K562 (cell line): ENCODE data around the gene POU2F1. TPM values are rescaled to one million over a fixed set of nuclear protein-coding genes. Genes with fewer than 3 reads are reported as not detected.

Source experiments
- CAMTA2 ChIP-seq: fragments of 250-450 bp; sonication (Bioruptor Pico); conservative IDR thresholded peaks from 2 replicates; pipeline ENCODE4 v1.5.1; 2022
- HNRNPL ChIP-seq: fragments of 200-400 bp; formaldehyde crosslinking; IDR thresholded peaks from 2 replicates; pipeline ENCODE4 v1.6.1; 2017; ENCODE audit warnings: low read depth, mild to moderate bottlenecking, low read length
- NCOA6 ChIP-seq: fragments of 450-650 bp; IDR thresholded peaks from 2 replicates; pipeline ENCODE4 v1.6.1; 2017; ENCODE audit warnings: mild to moderate bottlenecking
- PHB2 ChIP-seq: fragments of 450-650 bp; IDR thresholded peaks from 2 replicates; pipeline ENCODE4 v1.6.1; 2017; ENCODE audit warnings: low read depth
- SAFB2 ChIP-seq: fragments of 200-400 bp; formaldehyde crosslinking; IDR thresholded peaks from 2 replicates; pipeline ENCODE4 v1.6.1; 2018; ENCODE audit warnings: borderline replicate concordance, low read length, low read depth, moderate library complexity; ENCODE audit not compliant: severe bottlenecking
- SRSF1 ChIP-seq: fragments of 200-400 bp; formaldehyde crosslinking; IDR thresholded peaks from 2 replicates; pipeline ENCODE4 v1.6.1; 2017; ENCODE audit warnings: mild to moderate bottlenecking, low read depth, low read length, moderate library complexity
- TBL1XR1 ChIP-seq, 2 experiments: IDR thresholded peaks; 2 replicates each; pipeline ENCODE4 v1.6.1; 2012; ENCODE audit warnings: improper control_type of control experiment in 2 of 2, low read length in 2 of 2, mild to moderate bottlenecking in 1 of 2
- TEAD4 ChIP-seq, 2 experiments: sonication (generic) in 1 of 2; formaldehyde crosslinking in 1 of 2; IDR thresholded peaks; 2 replicates each; pipeline versions ENCODE4 v1.6.1 to v1.8.0; 2012 to 2022; ENCODE audit warnings: borderline replicate concordance in 1 of 2, inconsistent platforms in 1 of 2, low read length in 1 of 2, mild to moderate bottlenecking in 1 of 2, missing genetic modification reagents in 1 of 2
- TOE1 ChIP-seq, 2 experiments: fragments of 450-650 bp in 1 of 2; sonication (generic) in 1 of 2; formaldehyde crosslinking in 1 of 2; IDR thresholded peaks; 2 replicates each; pipeline versions ENCODE4 v1.7.1 to v1.8.0; 2016 to 2022; ENCODE audit warnings: borderline replicate concordance in 2 of 2, mild to moderate bottlenecking in 2 of 2, antibody characterized with exemption in 1 of 2, inconsistent platforms in 1 of 2, low read depth in 1 of 2, missing genetic modification reagents in 1 of 2, moderate library complexity in 1 of 2
- ZC3H4 ChIP-seq: sonication (generic); formaldehyde crosslinking; IDR thresholded peaks from 2 replicates; pipeline ENCODE4 v1.9.0; 2021; ENCODE audit warnings: missing genetic modification reagents, borderline replicate concordance
- ZNF311 ChIP-seq: fragments of 250-450 bp; sonication (Bioruptor Pico); IDR thresholded peaks from 2 replicates; pipeline ENCODE4 v1.4.0; 2020; ENCODE audit warnings: mild to moderate bottlenecking, moderate library complexity
- ZNF316 ChIP-seq: fragments of 450-650 bp; IDR thresholded peaks from 2 replicates; pipeline ENCODE4 v1.6.1; 2016
- ZNF354B ChIP-seq: fragments of 250-450 bp; sonication (Bioruptor Pico); IDR thresholded peaks from 2 replicates; pipeline ENCODE4 v1.4.0; 2020
- ZNF57 ChIP-seq: fragments of 450-650 bp; formaldehyde crosslinking; IDR thresholded peaks from 2 replicates; pipeline ENCODE4 v1.4.0; 2020; ENCODE audit warnings: mild to moderate bottlenecking, moderate library complexity
- ZNF766 ChIP-seq: fragments of 200-800 bp; sonication (Bioruptor generic); conservative IDR thresholded peaks from 2 replicates; pipeline ENCODE4 v1.6.1; 2016; ENCODE audit warnings: missing genetic modification characterization, missing compliant biosample characterization
- polyA plus RNA-seq, 8 experiments: library from polyadenylated mRNA; depleted of rRNA in 4 of 8; stranded (reverse) in 5 of 8; unstranded in 3 of 8; fragments of >200 nt; fragmentation: Nextera tagmentation in 2 of 8; fragmentation: Illumina TruSeq in 1 of 8; extraction: Ambion mirVana in 2 of 8; extraction: Trizol in 1 of 8; gene quantifications; 2 replicates each; pipeline versions ENCODE4 v1.2.1 to v1.2.3, GENCODE V29; 2011 to 2014; ENCODE audit warnings: inconsistent platforms in 1 of 8, missing spikeins in 1 of 8
- total RNA-seq, 7 experiments: library from RNA; depleted of rRNA in 6 of 7; stranded (reverse); fragments of >200 nt in 6 of 7; fragmentation: Illumina TruSeq in 2 of 7; extraction: Trizol in 2 of 7; gene quantifications; 2 replicates each; pipeline versions ENCODE4 v1.2.1 to v1.2.3, GENCODE V29; 2011 to 2021; ENCODE audit warnings: low replicate concordance in 1 of 7
- TF ChIP-seq, protein P1 (sequence below), 2 experiments: fragments of 200-800 bp in 1 of 2; sonication (Bioruptor generic) in 1 of 2; sonication (generic) in 1 of 2; formaldehyde crosslinking in 1 of 2; IDR thresholded peaks in 1 of 2; conservative IDR thresholded peaks in 1 of 2; 2 replicates each; pipeline versions ENCODE4 v1.5.0 to v1.6.1; 2016 to 2020; ENCODE audit warnings: missing compliant biosample characterization in 1 of 2, missing genetic modification characterization in 1 of 2, missing genetic modification reagents in 1 of 2
- TF ChIP-seq, protein P2 (sequence below): fragments of 250-450 bp; sonication (Bioruptor Pico); IDR thresholded peaks from 2 replicates; pipeline ENCODE4 v1.8.0; 2021; ENCODE audit warnings: moderate library complexity, mild to moderate bottlenecking, inconsistent platforms
- TF ChIP-seq, protein P3 (sequence below): conservative IDR thresholded peaks from 2 replicates; pipeline ENCODE4 v1.6.1; 2011; ENCODE audit warnings: low read depth, mild to moderate bottlenecking, low read length; ENCODE audit not compliant: control insufficient read depth
- TF ChIP-seq, protein P4 (sequence below): sonication (generic); formaldehyde crosslinking; IDR thresholded peaks from 2 replicates; pipeline ENCODE4 v1.8.0; 2022; ENCODE audit warnings: mild to moderate bottlenecking, missing genetic modification reagents

The POU2F1 gene
- total and polyA plus RNA-seq, 9 of the 15 experiments (the other 6 are each of a cell fraction or from before 2014, with no cell fraction given): 2.6 to 22.3 (median 8.8) TPM

DNA sequence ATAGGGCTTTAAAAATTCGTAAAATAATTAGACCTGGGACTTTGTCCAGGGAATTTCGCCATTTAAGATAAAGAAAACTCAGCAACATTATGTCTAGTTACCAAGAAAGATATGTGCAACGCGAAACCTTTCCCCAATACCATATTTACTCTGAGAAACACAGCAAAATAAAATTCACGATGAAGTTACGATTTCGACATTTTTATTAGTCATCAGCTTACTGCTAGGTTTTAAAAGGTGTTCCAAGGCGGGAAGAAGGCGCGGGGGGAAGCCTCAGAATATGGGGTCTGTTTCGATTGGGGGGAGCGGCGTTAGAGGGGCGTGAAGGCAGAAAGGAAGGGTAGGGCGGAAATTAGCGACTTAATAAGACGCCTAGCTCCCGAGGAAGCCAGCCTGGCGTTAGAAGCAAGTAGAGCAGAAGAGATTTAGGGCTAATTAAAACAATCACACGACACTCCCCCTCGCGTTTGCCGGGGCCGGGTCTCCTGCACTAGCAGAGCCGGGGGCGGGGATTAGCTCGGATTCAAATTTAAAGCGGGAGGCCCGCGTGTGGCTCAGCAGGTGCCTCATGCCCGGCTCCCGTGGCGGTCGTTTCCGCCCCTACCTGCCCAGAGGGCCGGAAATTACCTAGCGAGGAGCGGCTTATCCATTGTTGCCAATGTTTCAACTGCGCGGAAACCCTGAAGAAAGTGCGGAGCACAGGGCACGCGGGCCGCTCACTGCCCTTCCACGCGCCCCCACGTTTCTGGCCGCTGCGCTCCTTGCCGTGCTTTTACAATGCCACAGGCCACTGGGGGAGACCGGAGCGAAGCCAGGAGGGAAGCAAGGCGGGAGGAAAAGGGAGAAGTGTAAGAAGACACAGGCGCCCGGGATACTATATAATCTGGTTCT is 795 bp upstream of the POU2F1 start (continued):
- TF ChIP-seq, protein P1, sequence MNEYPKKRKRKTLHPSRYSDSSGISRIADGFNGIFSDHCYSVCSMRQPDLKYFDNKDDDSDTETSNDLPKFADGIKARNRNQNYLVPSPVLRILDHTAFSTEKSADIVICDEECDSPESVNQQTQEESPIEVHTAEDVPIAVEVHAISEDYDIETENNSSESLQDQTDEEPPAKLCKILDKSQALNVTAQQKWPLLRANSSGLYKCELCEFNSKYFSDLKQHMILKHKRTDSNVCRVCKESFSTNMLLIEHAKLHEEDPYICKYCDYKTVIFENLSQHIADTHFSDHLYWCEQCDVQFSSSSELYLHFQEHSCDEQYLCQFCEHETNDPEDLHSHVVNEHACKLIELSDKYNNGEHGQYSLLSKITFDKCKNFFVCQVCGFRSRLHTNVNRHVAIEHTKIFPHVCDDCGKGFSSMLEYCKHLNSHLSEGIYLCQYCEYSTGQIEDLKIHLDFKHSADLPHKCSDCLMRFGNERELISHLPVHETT (CRISPR knock-in tag; conservative IDR thresholded peaks at IDR 0.05 in 1 of 2, IDR thresholded peaks at IDR 0.05 in 1 of 2): no peak
- peak; percentile 59; the same call in 1 of the 2 replicates for TF ChIP-seq TOE1 (IDR thresholded peaks at IDR 0.05; ENCODE audit: borderline replicate concordance)
- TF ChIP-seq TOE1 (CRISPR knock-in tag; IDR thresholded peaks at IDR 0.05; ENCODE audit: borderline replicate concordance, low read depth): no peak
- TF ChIP-seq, protein P2, sequence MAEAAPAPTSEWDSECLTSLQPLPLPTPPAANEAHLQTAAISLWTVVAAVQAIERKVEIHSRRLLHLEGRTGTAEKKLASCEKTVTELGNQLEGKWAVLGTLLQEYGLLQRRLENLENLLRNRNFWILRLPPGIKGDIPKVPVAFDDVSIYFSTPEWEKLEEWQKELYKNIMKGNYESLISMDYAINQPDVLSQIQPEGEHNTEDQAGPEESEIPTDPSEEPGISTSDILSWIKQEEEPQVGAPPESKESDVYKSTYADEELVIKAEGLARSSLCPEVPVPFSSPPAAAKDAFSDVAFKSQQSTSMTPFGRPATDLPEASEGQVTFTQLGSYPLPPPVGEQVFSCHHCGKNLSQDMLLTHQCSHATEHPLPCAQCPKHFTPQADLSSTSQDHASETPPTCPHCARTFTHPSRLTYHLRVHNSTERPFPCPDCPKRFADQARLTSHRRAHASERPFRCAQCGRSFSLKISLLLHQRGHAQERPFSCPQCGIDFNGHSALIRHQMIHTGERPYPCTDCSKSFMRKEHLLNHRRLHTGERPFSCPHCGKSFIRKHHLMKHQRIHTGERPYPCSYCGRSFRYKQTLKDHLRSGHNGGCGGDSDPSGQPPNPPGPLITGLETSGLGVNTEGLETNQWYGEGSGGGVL (CRISPR knock-in tag): no peak
- TF ChIP-seq SAFB2: no peak
- TF ChIP-seq ZNF57 (CRISPR knock-in tag): 0 out of 2 replicates have a peak, but pooled peaks have one; percentile 57
- no peak for TF ChIP-seq TEAD4 (IDR thresholded peaks at IDR 0.05; ENCODE audit: low read length)
- peak; percentile 93; the same call in 1 of the 2 replicates for TF ChIP-seq TEAD4 (CRISPR knock-in tag; IDR thresholded peaks at IDR 0.05; ENCODE audit: borderline replicate concordance)
- TF ChIP-seq, protein P3, sequence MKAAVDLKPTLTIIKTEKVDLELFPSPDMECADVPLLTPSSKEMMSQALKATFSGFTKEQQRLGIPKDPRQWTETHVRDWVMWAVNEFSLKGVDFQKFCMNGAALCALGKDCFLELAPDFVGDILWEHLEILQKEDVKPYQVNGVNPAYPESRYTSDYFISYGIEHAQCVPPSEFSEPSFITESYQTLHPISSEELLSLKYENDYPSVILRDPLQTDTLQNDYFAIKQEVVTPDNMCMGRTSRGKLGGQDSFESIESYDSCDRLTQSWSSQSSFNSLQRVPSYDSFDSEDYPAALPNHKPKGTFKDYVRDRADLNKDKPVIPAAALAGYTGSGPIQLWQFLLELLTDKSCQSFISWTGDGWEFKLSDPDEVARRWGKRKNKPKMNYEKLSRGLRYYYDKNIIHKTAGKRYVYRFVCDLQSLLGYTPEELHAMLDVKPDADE: peak; percentile 67; the same call in 1 of the 2 replicates
- no peak for TF ChIP-seq SRSF1
- no peak for TF ChIP-seq ZNF354B
- 0 out of 2 replicates have a peak, but pooled peaks have one; percentile 33 for TF ChIP-seq ZNF316
- TF ChIP-seq ZNF766: no peak; the same call in 1 of the 2 replicates
- TF ChIP-seq CAMTA2 (CRISPR knock-in tag): peak; percentile 86; the same call in 1 of the 2 replicates
- no peak for TF ChIP-seq PHB2
- peak; percentile 73; the same call in 1 of the 2 replicates for TF ChIP-seq ZC3H4 (CRISPR knock-in tag)
- TF ChIP-seq NCOA6: no peak
- peak in 1 of 2 experiments; percentile 36; a peak in 1 of 4 replicates for TF ChIP-seq TBL1XR1 (IDR thresholded peaks at IDR 0.05; ENCODE audit: low read length in 2 of 2)
- no peak for TF ChIP-seq ZNF311 (CRISPR knock-in tag)
- TF ChIP-seq HNRNPL: no peak
- TF ChIP-seq, protein P4, sequence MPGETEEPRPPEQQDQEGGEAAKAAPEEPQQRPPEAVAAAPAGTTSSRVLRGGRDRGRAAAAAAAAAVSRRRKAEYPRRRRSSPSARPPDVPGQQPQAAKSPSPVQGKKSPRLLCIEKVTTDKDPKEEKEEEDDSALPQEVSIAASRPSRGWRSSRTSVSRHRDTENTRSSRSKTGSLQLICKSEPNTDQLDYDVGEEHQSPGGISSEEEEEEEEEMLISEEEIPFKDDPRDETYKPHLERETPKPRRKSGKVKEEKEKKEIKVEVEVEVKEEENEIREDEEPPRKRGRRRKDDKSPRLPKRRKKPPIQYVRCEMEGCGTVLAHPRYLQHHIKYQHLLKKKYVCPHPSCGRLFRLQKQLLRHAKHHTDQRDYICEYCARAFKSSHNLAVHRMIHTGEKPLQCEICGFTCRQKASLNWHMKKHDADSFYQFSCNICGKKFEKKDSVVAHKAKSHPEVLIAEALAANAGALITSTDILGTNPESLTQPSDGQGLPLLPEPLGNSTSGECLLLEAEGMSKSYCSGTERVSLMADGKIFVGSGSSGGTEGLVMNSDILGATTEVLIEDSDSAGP: peak; percentile 77; the same call in 1 of the 2 replicates
